Psoas muscle (tissue), 8 donors: ENCODE data around the gene ARMS2. TPM values are rescaled to one million over a fixed set of nuclear protein-coding genes. Genes with fewer than 3 reads are reported as not detected.

Experiments used
- ATAC-seq, 4 donors: fragments of 200-7000 bp; cut with Tn5 transposase; one replicate each; pipeline ENCODE4 v1.9.1; 2020; ENCODE audit warnings: moderate library complexity in 3 of 4, mild to moderate bottlenecking in 2 of 4
- DNase-seq, 2 donors: peaks; one replicate each; pipeline ENCODE4 v3.0.0-alpha.2; 2020
- H3K27ac ChIP-seq: fragments of 200-600 bp; one replicate; pipeline ENCODE4 v1.8.0; 2022
- H3K27me3 ChIP-seq, 3 donors: fragments of 200-600 bp in 1 of 3; one replicate each; pipeline versions ENCODE4 v1.6.1 to v1.8.0; 2013 to 2022; ENCODE audit warnings: low read length in 2 of 3, mild to moderate bottlenecking in 2 of 3, moderate library complexity in 1 of 3; ENCODE audit not compliant: insufficient read depth in 3 of 3
- H3K36me3 ChIP-seq, 2 donors: fragments of 200-600 bp in 1 of 2; one replicate each; pipeline versions ENCODE4 v1.6.1 to v1.8.0; 2013 to 2022; ENCODE audit warnings: low read depth in 1 of 2, mild to moderate bottlenecking in 1 of 2, moderate library complexity in 1 of 2; ENCODE audit not compliant: insufficient read depth in 1 of 2
- H3K4me1 ChIP-seq: fragments of 200-600 bp; one replicate; pipeline ENCODE4 v1.8.0; 2022
- H3K4me3 ChIP-seq: fragments of 200-600 bp; one replicate; pipeline ENCODE4 v1.8.0; 2022; ENCODE audit warnings: mild to moderate bottlenecking
- H3K9me3 ChIP-seq: fragments of 200-600 bp; one replicate; pipeline ENCODE4 v1.8.0; 2022
- CTCF ChIP-seq: fragments of 200-600 bp; IDR thresholded peaks from one replicate; pipeline ENCODE4 v1.8.0; 2022; ENCODE audit warnings: antibody characterized with exemption
- WGBS, 3 donors: extraction: QIAGEN DNeasy Blood & Tissue Kit; methylation state at CpG; one replicate each; pipeline versions ENCODE4 v1.1.6 to v1.1.7; 2013; 5-methylcytosine and 5-hydroxymethylcytosine counted together
- intact Hi-C, 2 donors: fragments of 100-400 bp; cut with DNase I; formaldehyde crosslinking; loops; one replicate each; pipeline versions ENCODE4 v1.11.0 to v1.14.2; 2022
- polyA plus RNA-seq, 3 donors: library from polyadenylated mRNA; stranded (reverse); fragments of 200-250 nt; gene quantifications; one replicate each; pipeline ENCODE4 v1.2.3, GENCODE V29; 2013
- total RNA-seq, 4 donors: library from RNA; stranded (reverse); fragmentation: NEBNext Ultra II Directional in 2 of 4; extraction: Animal tissue kit (Norgen Biotek cat#: 25700) in 2 of 4; gene quantifications; one replicate each; pipeline versions ENCODE4 v1.2.1 to v1.2.4, GENCODE V29; 2021 to 2023
- donor health status: healthy with polysubstance abuse.
- donor health status: DM: no; HTN: no; CAD: no; lungs with moderate emphysema.
- donor health status: Bipolar disorder and iron deficiency.
- donor health status: healthy.
- donor health status: DM: yes; HTN: yes; CAD: no.
- donor health status: DM: no; HTN: no; CAD: no.
- donor health status: DM: no; HTN: no; CAD: no.
- donor health status: DM: yes; HTN: yes; CAD: no.

Gene ARMS2
- total and polyA plus RNA-seq, 7 donors = 0.47 TPM; not detected in 6

GRCh38 chr10:122465401-122466040, 11.1 kb downstream of the ARMS2 start:
- WGBS, 3 donors = 83 to 87% (median 86%) methylated on average over 6 of the region's 6 CpGs
- no peak for TF ChIP-seq CTCF
- peaks cover 33% of the 10 kb centered on the region for H3K4me1 ChIP-seq
- no peaks in the 10 kb centered on the region for H3K27me3 ChIP-seq
- ATAC-seq (no peak), DNase-seq (no peak)
- intact Hi-C loops = loop anchor here (5.0 to 10.0 kb wide), 2 partner anchors 97 to 99 kb away; partner anchors contain the start of gene DMBT1 (in 2 of the 2)
- H3K9me3 ChIP-seq = no peaks in the 10 kb centered on the region
- no peaks in the 10 kb centered on the region for H3K36me3 ChIP-seq
- H3K4me3 ChIP-seq = no peak overlapping the region
- H3K27ac ChIP-seq = no peak overlapping the region

- ATAC-seq (no peak), DNase-seq (no peak)
- H3K27ac ChIP-seq = no peak overlapping the region
- no peaks in the 10 kb centered on the region for H3K27me3 ChIP-seq
- peaks cover 31% of the 10 kb centered on the region for H3K4me1 ChIP-seq
- WGBS, 3 donors = 89 to 94% (median 91%) methylated on average over 8 of the region's 8 CpGs
- no peak overlapping the region for H3K4me3 ChIP-seq
- intact Hi-C loops = loop anchor here (5.0 to 10.0 kb wide), 2 partner anchors 95 to 98 kb away; partner anchors contain the start of gene DMBT1 (in 2 of the 2)
- no peaks in the 10 kb centered on the region for H3K36me3 ChIP-seq
- TF ChIP-seq CTCF = no peak
- no peaks in the 10 kb centered on the region for H3K9me3 ChIP-seq
Measured at GRCh38 chr10:122466951-122467381, 12.5 kb downstream of the ARMS2 start.

GRCh38 chr10:122467701-122468100, 13.2 kb downstream of the ARMS2 start:
- WGBS, 3 donors = 87 to 95% (median 92%) methylated on average over 6 of the region's 6 CpGs
- no peak for TF ChIP-seq CTCF
- Histone ChIP-seq H3K27ac (no peak overlapping the region), H3K36me3 (no peaks in the 10 kb centered on the region), H3K4me1 (peaks cover 31% of the 10 kb centered on the region), H3K4me3 (no peak overlapping the region), H3K27me3 (no peaks in the 10 kb centered on the region), H3K9me3 (no peaks in the 10 kb centered on the region)
- DNase-seq = no peak
- ATAC-seq = no peak
- intact Hi-C loops = loop anchor here (5.0 to 10.0 kb wide), 2 partner anchors 95 to 97 kb away; partner anchors contain the start of gene DMBT1 (in 2 of the 2)

- Histone ChIP-seq H3K4me1 (peaks cover 24% of the 10 kb centered on the region), H3K27ac (peak overlapping the region; percentile 76)
Measured at GRCh38 chr10:122468307-122468925, 14.0 kb downstream of the ARMS2 start.

More at GRCh38 chr10:122468307-122468925, 14.0 kb downstream of the ARMS2 start:
- DNase-seq (no peak), ATAC-seq (peak; percentile 56 to 84 (median 80))
- Histone ChIP-seq H3K9me3 (no peaks in the 10 kb centered on the region), H3K36me3 (no peaks in the 10 kb centered on the region), H3K27me3 (no peaks in the 10 kb centered on the region), H3K4me3 (no peak overlapping the region)
- 52 to 61% (median 55%) methylated on average over 5 of the region's 5 CpGs for WGBS, 3 donors
- TF ChIP-seq CTCF = no peak
- intact Hi-C loops = loop anchor here (5.0 to 10.0 kb wide), 2 partner anchors 94 to 96 kb away; partner anchors contain the start of gene DMBT1 (in 2 of the 2)
